ENCODE measurements around the gene RCBTB2.

DNA sequence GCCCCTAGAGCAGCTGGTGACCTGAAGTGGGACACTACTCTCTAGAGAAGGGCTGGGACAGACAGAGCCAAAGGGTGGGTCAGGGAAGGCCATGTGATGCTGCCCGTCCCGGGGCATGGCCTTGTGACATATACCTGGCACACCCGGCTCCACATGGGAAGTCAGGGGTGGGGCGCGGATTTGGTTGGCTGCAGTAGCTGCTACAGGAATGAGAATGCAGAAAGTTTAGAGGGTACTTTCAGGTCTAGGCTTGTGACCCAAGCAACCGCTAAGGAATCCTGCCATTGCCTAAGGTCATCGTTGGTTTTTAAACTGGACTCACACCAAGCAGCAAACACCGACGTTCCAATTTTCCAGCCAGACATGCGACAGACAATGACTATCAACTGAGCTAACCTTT lies 25.9 kb downstream of the RCBTB2 start:
- TF ChIP-seq, protein P1, sequence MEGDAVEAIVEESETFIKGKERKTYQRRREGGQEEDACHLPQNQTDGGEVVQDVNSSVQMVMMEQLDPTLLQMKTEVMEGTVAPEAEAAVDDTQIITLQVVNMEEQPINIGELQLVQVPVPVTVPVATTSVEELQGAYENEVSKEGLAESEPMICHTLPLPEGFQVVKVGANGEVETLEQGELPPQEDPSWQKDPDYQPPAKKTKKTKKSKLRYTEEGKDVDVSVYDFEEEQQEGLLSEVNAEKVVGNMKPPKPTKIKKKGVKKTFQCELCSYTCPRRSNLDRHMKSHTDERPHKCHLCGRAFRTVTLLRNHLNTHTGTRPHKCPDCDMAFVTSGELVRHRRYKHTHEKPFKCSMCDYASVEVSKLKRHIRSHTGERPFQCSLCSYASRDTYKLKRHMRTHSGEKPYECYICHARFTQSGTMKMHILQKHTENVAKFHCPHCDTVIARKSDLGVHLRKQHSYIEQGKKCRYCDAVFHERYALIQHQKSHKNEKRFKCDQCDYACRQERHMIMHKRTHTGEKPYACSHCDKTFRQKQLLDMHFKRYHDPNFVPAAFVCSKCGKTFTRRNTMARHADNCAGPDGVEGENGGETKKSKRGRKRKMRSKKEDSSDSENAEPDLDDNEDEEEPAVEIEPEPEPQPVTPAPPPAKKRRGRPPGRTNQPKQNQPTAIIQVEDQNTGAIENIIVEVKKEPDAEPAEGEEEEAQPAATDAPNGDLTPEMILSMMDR (IDR thresholded peaks at IDR 0.05) = no peak
- no peak for TF ChIP-seq POLR2A (IDR thresholded peaks at IDR 0.05)
